Erythroblast (primary cell): ENCODE results near the gene LRRTM4.

Experiments
- DNase-seq, 2 experiments: peaks; one replicate each; lab custom pipeline; 2025; lab: John Stamatoyannopoulos, UW
- GATA1 ChIP-seq: IDR thresholded peaks from 2 replicates; pipeline ENCODE4 v1.6.1; 2011; ENCODE audit warnings: low read depth, mild to moderate bottlenecking, control low read depth, low read length, moderate library complexity
- POLR2A ChIP-seq: IDR thresholded peaks from 2 replicates; pipeline ENCODE4 v1.6.1; 2011; ENCODE audit warnings: mild to moderate bottlenecking, low read length

LRRTM4 gene

GRCh38 chr2:77325395-77325794 is 196.8 kb downstream of the LRRTM4 start:
- DNase-seq, result no peak
- TF ChIP-seq GATA1 (no peak), POLR2A (no peak)

GRCh38 chr2:77322431-77322830 is 199.7 kb downstream of the LRRTM4 start:
- TF ChIP-seq POLR2A (no peak), GATA1 (no peak)
- DNase-seq, result no peak

GRCh38 chr2:77314721-77315120 is 207.5 kb downstream of the LRRTM4 start:
- DNase-seq, result no peak
- TF ChIP-seq GATA1, result no peak
- no peak for TF ChIP-seq POLR2A

DNA sequence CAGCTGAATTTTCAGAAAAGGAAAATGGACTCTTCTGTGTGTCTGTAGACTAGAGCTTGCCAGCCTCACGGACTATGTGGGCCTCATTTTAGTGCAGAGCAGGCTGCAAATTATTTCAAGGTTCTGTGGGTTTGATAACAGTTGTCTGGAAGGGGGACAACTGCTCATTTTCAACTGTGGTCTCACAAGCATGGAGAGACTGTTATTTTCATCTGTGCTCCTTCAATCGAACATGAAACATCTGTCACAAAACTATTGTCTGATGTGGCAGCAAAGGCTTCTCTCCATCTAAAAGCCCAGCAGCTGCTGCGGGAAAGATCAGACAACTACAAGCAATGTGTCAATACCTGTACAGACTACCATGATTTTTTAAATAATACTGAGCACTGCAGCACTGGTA is 211.8 kb downstream of the LRRTM4 start:
- DNase-seq, result no peak
- no peak for TF ChIP-seq POLR2A
- TF ChIP-seq GATA1, result no peak

DNA sequence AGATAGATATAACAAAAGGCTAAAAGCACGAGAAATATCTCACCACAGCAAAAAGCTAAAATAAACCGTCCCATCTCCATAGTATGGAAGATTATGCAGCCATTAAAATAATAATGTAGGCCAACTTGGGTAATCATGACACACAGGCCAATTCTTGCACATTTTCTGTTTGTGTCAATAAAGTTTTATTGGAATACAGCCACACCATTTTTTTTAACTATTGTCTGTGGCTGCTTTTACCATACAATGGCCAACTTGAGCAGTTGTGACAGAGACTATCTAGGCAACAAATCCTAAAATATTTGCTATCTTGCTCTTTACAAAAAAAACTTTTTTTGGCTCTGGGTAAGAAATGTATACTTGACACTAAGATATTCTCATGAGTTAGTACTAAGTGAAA is 212.5 kb downstream of the LRRTM4 start:
- DNase-seq, result no peak
- TF ChIP-seq GATA1, result no peak
- no peak for TF ChIP-seq POLR2A

DNA sequence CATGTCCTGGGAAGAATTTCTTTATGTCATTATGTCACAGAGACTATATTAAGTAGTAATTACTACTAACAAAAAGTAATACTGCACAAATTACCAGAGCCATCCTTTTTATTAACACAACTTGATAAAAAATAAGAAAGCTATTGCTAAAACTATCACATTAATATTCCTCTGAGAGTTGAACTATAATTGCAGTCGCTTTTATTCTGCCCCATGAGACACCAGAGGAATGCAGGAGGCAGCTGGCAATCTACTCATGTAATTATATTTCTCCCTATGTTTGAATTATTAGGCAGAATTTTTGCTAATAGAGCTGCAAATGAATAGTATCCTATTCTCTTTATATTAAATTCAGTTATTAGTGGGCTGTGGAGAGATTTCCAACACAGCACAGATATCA is 220.7 kb downstream of the LRRTM4 start:
- no peak for DNase-seq
- no peak for TF ChIP-seq POLR2A
- TF ChIP-seq GATA1, result no peak

- TF ChIP-seq GATA1 (no peak), POLR2A (no peak)
- DNase-seq, result no peak
These were observed 225.4 kb downstream of the LRRTM4 start for GRCh38 chr2:77296791-77297190.

DNA sequence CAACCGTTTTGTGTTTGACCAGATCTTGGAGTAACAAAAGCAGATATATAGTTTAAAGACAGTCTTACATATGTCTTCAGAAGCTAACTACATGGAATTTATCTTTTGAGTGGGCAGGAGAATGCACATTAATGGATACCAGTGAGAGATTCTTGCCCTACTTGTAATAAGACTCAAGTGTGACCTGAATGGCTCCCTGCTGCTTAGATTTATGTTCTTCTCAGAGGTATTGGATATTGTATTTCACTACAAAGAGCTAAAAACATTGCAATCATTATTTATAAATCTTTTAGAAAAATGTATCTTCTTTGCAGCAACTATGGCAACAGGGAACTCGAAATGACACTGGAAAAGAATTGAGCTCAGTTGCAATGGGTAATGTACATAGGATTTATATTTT is 227.7 kb downstream of the LRRTM4 start:
- no peak for DNase-seq
- TF ChIP-seq GATA1 (no peak), POLR2A (no peak)

- TF ChIP-seq POLR2A, result no peak
- no peak for TF ChIP-seq GATA1
- no peak for DNase-seq
These were observed 237.8 kb downstream of the LRRTM4 start for GRCh38 chr2:77284353-77284752.

- TF ChIP-seq GATA1 (no peak), POLR2A (no peak)
- DNase-seq, result no peak
These were observed 250.9 kb downstream of the LRRTM4 start for GRCh38 chr2:77271262-77271661.

DNA sequence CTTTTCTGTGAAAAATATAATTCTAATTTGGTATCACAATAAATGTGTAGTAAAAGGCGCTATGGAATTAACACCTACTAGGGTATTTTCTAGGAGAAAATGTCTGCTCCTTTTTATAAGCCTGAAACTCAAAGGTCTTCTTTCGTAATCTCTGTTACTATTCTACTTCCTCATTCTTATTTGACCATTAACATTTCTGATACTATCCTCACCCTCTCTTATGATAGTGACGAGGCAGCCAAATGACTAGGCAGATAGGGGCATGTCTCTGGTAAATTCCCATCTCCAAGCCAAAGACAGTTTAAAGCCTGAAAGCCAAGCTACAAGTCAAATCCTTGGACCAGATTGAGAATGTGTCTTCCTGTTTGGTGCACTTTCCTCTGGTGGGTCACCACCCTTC is 251.7 kb downstream of the LRRTM4 start:
- no peak for DNase-seq
- TF ChIP-seq GATA1, result no peak
- no peak for TF ChIP-seq POLR2A

DNA sequence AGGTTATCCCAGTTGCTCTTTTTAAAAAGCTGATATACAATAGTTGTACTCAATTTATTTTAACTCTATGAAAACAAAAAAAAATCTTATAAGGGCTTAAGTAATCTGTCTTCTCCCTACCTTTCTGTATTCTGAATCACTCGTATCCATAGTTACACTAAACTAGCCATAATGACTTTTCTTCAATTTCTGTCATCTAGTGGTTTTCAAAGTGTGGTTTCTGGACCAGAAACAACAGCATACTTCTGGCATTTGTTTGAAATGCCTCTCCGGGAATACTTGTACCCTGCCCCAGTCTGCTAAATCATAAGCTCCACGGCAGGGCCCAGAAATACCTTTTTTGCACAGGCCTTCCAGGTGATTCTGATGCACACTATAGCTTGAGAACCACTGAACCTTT is 253.6 kb downstream of the LRRTM4 start:
- DNase-seq, result no peak
- TF ChIP-seq GATA1 (no peak), POLR2A (no peak)

DNA sequence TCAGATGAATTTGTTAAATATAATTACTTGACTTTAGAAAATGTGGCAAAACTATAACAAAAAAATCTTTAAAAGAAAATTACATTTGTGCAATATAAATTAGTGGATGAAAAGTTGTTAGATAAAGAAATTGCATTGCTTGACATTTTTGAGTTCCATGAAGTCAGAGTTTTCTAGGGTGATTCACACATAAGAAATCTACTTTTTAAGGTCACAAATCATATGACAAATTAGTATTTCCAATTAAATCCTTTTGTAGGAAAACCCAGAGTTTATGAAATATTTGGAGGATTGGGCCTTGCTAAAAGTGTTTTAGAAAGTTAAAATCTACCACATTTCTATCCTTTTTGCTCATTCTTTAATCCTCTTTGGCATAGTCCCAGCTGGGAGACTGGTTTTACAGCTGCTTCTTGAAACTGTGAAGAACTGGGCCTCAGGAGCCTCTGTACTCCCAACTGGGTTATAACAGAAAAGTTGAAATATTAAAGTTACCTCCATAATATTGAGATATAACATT is 289.2 kb downstream of the LRRTM4 start:
- no peak for DNase-seq
- TF ChIP-seq GATA1, result no peak
- no peak for TF ChIP-seq POLR2A

DNA sequence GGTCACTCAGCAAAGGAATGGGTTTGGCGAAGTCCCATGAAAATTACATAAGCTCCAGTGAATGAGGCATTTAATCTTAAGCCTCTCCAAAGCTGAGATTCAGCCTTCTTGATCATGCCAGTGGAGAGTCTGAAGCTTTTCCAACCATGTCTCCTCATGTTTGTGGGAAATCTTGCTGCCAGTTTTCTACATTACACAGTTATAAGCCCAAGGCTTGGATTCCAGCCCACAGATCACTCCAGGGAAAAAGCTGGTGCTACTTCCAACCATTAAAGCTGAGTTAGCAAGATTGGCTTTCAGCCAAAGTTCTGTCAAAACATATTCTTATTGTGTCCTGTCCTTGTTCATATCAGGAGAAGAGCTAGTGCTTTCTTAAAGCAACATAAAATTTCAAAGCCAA is 293.8 kb downstream of the LRRTM4 start:
- TF ChIP-seq POLR2A, result no peak
- no peak for TF ChIP-seq GATA1
- no peak for DNase-seq

DNA sequence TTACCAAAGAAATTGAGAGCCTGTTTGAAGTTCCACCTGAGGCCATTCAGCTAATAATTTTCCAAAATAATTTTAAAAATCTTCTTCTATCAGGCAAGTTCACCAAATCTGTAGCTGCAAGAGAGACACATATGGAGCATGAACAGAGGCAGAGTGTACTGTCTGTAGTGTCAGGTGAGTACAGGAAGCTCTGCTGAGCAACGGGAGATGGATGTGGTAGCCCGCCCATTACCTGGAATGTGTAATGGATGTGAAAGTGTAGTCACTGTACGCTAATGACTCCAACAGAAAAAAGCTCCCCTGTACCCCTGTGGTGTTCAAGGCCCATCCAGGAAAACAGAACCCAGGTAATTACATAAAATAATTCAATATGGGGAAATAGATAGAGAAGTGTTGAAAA is 311.5 kb downstream of the LRRTM4 start:
- TF ChIP-seq POLR2A (no peak), GATA1 (no peak)

More for the DNA sequence above, 311.5 kb downstream of the LRRTM4 start:
- no peak for DNase-seq
